Endometrial microvascular endothelial cells (primary cell): Measurements from ENCODE around the gene CLCN1. TPM values are rescaled to one million over a fixed set of nuclear protein-coding genes. Genes with fewer than 3 reads are reported as not detected.

Experiments
- in situ Hi-C: cut with HindIII; loops from 2 replicates; pipeline ENCODE4 v1.10.0; 2017; ENCODE audit warnings: low sequenced_read_pairs, low pct_unique_long_range_greater_than_20kb; ENCODE audit errors: inconsistent ontology term
- total RNA-seq: library from RNA; depleted of rRNA; stranded (reverse); fragments of >200 nt; gene quantifications from one replicate; pipeline ENCODE4 v1.2.3, GENCODE V29; 2015; ENCODE audit errors: inconsistent ontology term

The CLCN1 gene
- total RNA-seq, 1 donor from 2014 or later: not detected

DNA sequence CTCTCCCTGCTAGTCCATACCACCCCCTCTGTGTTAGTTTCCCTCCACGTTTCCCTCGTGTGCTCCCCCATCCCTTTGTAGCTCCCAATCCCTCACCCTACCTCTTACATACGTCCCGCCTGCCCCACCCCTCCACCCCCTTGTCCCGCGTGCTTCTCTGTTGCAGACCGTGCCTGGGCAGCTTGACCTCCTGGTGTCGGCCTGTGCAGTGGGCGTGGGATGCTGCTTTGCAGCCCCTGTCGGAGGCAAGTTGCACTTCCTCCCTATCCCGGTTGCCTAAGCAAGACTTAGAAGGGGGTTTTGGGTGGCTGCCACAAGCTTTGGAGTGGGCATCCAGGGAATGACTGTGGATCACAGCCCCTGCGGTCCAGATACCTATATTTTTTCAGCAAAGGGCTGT is 7.7 kb downstream of the CLCN1 start:
- in situ Hi-C loops: no loop called here

DNA sequence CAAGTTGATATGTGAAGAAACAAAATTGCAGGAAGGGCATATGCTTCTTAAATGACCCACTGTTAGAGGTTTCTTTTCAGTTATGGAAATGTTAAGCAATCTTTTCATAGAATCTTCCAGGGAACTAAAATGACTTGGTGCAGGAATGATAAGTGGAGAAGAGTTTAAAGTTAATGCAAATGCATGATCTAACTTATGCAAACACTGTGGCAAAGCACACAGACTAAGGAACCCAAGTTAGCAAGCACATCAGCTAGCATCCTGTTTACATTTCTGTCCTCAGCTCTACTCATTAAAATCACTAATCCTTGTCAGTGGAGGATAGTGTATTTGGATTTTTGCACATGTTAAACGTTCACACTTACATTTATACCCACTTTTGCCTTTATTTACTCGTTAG is 9.3 kb downstream of the CLCN1 start:
- in situ Hi-C loops: loop anchor here (25.0 kb wide), 1 partner anchor 88 kb away; no protein-coding TSS in a partner anchor

DNA sequence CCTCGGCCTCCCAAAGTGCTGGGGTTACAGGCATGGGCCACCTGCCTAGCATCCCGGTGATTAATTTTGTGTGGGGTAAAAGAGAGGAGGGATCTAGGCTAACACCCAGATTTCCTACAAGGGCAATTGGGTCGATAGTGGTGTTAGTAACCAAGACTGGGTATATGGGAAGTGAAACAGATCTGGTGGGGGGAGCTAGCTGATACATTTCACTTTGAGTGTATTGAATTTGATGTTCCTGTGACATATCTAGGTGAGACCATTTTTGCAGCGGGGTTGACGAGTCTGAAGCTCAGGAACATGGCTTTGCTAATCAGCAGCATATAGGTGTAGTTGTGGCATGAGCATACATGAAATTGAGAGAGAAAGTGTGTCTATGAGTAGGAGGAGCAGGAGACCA is 12.0 kb downstream of the CLCN1 start:
- in situ Hi-C loops: loop anchor here (25.0 kb wide), 1 partner anchor 91 kb away; no protein-coding TSS in a partner anchor

DNA sequence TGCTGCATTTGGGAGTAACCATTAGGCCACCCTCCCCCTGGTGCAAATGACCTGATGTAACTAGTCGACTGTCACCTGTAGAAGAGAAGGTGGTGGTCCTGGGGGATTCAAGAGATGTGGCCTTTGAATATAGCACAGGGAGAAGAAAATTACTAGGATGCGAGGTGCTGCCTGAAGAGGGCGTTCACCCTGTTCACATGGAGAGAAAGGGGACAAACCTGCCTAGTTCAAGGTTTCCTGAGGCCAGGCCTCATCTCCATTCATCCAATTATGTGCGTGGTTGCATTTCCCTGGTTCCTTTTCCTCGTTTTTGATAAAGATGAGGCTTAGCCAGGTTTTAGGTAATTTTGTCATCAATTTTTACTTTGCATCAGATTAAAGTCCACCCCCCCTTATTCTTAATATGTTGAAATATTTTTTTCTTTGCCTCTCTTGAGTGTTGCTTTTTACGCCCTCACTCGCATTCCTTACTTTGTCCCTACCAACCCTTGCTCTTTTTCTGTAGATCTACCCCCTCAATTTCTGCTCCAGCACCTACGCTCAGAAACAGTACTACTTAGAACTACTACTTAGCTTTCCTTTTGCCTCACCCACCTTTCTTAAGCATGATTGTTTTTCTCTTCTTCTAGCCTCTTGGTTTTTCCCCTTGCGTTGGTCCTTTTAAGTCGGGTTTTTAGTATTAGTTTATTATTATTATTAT is 13.7 kb downstream of the CLCN1 start:
- in situ Hi-C loops: loop anchor here (25.0 kb wide), 1 partner anchor 92 kb away; no protein-coding TSS in a partner anchor

DNA sequence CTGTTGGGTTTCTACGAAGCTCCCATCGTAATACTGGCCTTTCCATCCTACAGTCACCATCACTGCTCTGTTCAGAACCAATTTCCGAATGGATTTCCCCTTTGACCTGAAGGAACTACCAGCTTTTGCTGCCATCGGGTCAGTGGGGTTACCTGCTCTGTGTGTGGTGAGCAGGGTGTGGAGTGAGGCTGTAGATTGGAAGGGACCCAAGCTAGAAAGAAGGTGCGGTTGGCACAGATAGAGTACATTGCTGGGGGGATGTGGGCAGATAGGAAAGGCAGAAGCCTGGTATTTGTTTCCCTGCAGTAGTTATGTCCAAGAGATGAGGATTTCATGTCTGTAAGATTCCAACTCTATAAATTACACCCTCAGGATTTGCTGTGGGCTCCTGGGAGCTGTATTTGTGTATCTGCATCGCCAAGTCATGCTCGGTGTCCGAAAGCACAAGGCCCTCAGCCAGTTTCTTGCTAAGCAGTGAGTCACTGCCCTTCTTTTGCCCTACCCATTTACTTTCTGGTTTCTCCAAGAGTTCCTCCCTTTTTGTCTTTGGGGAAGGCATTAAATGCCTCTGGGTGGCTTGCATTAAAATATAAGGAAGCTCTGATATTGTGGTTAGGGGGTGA is 15.4 kb downstream of the CLCN1 start:
- in situ Hi-C loops: loop anchor here (25.0 kb wide), 1 partner anchor 94 kb away; no protein-coding TSS in a partner anchor

DNA sequence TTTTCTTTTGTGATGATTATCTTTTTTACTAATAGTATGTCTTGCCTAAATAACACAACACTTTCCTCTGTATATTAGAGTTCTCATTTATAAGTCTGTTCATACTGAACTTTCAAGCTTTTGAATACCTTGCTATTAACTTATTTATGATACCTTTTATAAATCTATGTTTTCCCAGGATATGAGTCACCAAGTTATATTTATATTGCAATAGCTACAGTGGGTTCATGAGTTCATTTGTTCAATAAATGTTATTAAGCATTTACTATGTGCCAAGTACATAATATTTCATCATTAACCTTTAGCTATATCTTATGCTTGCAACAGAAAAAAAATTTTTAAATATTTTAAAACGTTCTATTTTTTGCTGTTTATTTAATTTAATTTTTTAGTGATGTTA is 18.3 kb downstream of the CLCN1 start:
- in situ Hi-C loops: loop anchor here (25.0 kb wide), 1 partner anchor 97 kb away; no protein-coding TSS in a partner anchor

DNA sequence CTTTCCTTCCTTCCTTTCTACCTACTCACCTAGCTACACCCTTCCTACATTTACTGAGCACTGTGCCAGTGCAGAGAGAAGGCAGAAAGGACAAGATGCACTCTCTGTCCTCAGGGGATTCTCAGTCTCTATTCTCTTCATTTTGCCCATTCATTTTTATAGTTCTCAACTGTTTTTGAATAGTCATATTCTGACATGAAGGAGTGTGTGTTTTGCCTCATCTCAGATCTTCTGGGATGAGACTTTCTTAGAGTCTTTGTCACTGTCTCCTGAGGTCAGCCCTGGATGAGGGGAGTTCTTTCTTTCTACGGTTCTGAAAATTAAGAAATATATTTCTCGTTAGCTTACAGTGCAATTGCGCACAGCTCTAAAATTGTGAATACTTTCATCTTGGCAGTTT is 21.3 kb downstream of the CLCN1 start:
- in situ Hi-C loops: loop anchor here (25.0 kb wide), 1 partner anchor 100 kb away; no protein-coding TSS in a partner anchor

DNA sequence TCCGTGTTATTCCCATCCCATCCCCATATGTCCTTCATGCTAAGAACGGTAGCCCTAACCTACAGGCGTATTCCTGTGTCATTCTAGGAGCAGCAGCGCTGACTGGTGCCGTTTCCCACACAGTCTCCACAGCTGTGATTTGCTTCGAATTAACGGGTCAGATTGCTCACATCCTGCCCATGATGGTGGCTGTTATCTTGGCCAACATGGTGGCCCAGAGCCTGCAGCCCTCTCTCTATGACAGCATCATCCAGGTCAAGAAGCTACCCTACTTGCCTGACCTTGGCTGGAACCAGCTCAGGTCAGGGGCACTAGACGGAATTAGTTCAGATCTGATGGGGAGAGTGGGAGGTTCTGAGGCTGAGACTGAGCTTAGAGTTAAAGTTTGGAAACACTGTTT is 25.9 kb downstream of the CLCN1 start:
- in situ Hi-C loops: loop anchor here (25.0 kb wide), 1 partner anchor 105 kb away; no protein-coding TSS in a partner anchor

DNA sequence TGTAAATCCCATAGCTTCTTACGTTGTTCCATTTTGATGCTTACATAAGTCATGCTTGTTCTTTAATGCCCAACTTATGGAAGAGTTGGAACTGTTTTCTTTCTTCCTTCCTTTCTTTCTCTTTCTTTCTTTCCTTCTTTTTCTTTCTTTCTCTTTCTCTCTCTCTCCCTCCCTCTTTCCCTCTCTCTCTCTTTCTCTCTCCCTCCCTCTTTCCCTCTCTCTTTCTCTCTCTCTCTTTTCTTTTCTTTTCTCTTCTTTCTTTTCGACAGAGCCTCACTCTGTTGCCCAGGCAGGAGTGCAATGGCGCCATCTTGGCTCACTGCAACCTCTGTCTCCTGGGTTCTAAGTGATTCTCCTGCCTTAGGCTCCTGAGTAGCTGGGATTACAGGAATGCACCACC is 27.7 kb downstream of the CLCN1 start:
- in situ Hi-C loops: loop anchor here (25.0 kb wide), 1 partner anchor 106 kb away; no protein-coding TSS in a partner anchor

DNA sequence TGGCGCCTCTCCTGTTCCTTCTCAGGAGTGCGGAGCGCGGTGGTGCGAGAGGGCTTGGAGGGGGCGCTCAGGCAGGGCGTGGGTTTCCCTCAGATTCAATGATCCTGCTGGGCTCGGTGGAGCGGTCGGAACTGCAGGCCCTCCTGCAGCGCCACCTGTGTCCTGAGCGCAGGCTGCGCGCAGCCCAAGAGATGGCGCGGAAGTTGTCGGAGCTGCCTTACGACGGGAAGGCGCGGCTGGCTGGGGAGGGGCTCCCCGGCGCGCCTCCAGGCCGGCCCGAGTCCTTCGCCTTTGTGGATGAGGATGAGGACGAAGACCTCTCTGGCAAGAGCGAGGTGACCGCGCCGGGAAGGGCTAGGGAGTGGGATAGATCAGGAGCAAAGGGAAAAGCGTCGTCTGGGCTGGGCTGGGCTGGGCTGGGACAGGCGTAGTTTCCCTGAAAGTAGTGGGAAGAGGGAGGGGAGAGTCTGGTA is 29.6 kb downstream of the CLCN1 start:
- in situ Hi-C loops: loop anchor here (25.0 kb wide), 1 partner anchor 108 kb away; no protein-coding TSS in a partner anchor

DNA sequence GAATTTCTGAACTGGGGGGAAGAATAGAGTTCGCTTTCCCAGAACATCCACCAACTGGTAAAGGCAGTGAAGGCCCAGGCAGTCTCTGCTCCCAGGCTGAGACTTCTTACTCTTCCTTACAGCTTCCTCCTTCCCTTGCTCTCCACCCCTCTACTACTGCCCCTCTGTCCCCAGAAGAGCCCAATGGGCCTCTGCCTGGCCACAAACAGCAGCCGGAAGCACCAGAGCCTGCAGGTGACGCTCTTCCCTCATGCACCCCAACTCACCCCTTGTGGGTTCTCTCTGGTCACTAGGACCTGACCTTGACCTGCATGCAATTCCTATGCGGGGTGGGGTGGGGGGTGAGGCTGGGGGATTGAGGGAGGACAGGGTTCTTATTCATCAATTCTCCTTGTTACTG is 30.1 kb downstream of the CLCN1 start:
- in situ Hi-C loops: loop anchor here (25.0 kb wide), 1 partner anchor 109 kb away; no protein-coding TSS in a partner anchor

DNA sequence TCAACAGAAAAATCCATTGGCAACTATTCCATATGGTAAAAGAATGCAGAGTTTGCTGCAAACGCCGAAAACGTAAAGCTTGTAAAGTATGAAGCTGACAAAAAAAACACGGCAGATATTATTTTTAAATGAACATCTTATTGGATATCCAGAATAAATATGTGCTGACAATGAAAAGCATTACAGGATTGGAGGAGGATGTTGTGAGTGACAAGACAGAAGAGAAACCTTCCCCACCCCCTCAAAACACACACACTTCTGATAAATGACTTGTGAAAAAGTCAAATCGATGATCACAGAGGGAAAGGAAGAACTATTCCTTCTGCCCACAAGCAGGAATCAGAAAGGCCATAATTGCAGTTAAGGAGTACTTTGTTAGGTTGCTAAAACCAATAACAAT is 32.0 kb downstream of the CLCN1 start:
- in situ Hi-C loops: loop anchor here (25.0 kb wide), 1 partner anchor 111 kb away; no protein-coding TSS in a partner anchor

DNA sequence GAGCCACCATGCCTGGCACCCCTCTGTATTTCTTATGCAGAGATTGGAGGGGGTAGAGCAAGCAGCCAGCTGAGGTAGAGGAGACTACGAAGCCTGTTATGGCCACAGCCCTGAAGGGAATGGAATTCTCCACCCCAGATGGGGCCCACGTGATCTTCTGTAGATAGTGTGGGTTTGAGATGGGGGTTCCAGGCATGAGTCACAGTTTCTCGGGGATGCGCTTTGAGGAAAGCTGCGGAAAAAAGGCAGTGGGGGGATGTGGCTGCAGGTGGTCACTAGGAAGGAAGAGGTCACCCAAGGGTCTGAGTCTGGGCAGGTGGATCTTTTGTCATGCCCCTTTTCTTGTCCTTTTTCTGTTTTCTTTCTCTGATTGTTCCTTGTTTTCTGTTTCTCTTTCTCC is 35.1 kb downstream of the CLCN1 start:
- in situ Hi-C loops: no loop called here

DNA sequence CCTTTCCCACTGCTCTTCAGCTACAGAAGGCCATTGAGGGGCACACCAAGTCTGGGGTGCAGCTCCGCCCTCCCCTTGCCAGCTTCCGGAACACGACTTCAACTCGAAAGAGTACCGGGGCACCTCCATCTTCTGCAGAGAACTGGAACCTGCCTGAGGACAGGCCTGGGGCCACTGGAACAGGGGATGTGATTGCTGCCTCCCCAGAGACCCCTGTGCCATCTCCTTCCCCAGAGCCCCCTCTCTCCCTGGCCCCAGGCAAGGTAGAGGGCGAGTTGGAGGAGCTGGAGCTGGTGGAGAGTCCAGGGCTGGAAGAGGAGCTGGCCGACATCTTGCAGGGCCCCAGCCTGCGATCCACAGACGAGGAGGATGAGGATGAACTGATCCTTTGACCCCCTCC is 35.7 kb downstream of the CLCN1 start:
- in situ Hi-C loops: no loop called here

DNA sequence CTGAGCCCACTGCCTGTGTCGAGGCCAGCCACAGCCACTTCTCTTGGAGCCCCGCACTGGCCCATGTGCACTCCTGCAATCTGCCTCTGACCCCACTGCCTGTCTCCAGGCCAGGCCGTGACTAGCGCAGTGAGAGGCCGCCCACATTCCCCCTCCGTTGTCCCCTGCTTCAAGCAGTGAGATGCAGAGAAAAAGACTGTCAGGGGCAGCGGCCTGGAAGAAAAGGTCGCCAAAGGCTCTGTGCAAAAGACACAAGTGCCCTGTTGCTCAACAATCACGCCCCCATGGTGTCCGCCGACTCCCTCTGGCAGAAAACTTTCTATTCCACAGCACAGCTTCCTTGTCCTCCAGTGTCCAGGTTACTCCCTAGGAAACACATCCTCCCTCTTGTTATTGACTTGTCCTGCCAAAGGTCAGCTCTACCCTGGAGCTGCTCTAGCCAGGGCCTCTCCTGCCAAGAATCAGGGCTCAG is 36.7 kb downstream of the CLCN1 start:
- in situ Hi-C loops: no loop called here

DNA sequence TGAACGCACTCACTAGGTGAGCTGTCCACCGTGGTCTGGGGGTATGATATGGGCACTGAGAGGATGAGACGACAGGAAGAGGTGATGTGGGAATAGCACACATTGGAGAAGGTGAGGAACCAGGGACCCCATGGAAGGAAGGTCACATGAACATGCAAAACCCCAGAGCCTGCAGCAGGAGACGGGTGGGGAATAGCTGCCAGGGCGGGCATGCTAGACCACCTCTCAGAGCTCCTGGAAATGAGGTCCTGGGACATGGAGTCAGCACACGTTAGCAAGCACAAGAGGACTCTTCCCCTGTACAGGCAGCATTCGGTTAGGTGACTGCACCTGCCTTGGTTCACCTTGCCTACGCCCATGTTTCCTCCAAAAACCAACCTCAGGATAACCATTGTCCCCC is 38.5 kb downstream of the CLCN1 start:
- in situ Hi-C loops: no loop called here

DNA sequence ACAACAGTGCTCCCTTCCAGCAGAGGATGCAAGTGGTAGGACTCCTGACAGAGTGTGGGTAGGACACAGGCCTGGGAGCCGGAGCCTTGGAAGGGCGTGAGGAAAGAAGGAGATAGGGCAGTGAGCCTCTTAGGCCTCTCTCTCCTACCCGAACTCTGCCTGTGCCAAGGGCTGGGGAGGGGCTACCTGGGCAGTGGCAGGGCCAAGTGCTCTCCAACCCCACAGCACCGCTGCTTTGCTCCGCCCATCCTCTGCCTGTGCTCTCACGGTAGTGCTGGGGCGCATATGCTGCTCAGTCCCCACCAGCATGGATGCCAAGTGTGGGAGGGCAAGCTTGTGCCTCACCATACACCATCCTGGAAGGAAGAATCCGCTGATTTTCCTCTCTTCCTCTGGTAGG is 39.1 kb downstream of the CLCN1 start:
- in situ Hi-C loops: no loop called here

DNA sequence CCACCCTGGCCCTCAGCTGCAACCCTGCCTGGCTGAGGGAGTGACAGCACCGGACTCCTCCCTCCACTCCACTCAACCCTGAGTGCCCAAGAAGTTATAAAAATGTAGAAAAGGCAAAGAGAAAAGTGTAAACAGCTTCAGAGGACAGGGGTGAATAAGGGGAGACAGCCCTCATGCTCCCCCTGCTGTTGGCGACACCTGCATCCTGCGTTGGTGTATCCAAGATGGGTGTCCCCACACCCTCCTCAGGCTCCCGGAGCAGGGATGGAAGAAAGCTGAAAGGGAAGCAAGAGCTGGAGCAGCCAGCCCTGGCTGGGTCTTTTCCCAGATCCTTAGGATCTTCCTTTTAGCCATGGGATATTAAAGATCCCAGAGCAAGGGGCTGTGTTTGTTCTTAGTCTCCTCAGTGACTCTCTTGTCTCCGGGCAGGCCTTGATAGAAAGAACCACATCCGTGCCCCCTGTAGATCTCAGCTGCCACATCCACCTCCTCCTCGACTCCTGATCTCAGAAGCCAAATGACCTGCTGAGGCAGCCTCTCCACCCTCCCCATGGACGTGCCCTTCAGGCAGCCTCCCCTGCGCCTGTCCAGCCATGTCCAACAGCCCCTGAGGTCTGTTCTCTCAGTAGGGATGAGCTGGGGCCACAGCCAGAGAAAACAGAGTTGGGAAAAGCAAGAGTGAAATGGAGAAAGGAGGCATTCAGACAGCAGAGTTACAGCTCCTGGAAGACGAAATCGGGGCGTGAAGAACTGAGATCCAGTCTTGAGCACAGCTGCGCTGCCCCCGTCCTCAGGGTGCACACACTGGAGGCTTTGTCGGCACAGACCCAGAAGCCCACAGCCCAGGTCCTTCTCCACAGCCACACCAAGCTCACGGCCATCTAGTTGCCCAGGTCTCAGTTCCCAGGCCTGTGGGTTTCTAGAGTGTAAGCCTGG is 39.8 kb downstream of the CLCN1 start:
- in situ Hi-C loops: no loop called here
